ENCODE measurements around the gene PMM1.

- TF ChIP-seq EZH2 (IDR thresholded peaks at IDR 0.05; ENCODE audit: borderline replicate concordance, insufficient read depth, low read length, poor library complexity, severe bottlenecking) (no peak), POLR2AphosphoS5 (IDR thresholded peaks at IDR 0.05) (no peak), CTCF (IDR thresholded peaks at IDR 0.05; ENCODE audit: poor library complexity, severe bottlenecking) (no peak), REST (IDR thresholded peaks at IDR 0.05; ENCODE audit: borderline replicate concordance) (no peak), EP300 (conservative IDR thresholded peaks at IDR 0.05; ENCODE audit: poor library complexity, severe bottlenecking) (no peak), MXI1 (conservative IDR thresholded peaks at IDR 0.05; ENCODE audit: poor library complexity, severe bottlenecking) (no peak), TAF1 (IDR thresholded peaks at IDR 0.05; ENCODE audit: low read depth) (no peak), SMC3 (conservative IDR thresholded peaks at IDR 0.05; ENCODE audit: poor library complexity) (no peak)
These were observed 61.4 kb downstream of the PMM1 start for GRCh38 chr22:41528132-41528766.

All from neural cell (in vitro differentiated cells).